Activated CD8-positive, alpha-beta T cell treated with anti-CD3 and anti-CD28 coated beads, Interleukin-2, amount 10 ng/mL, durations not matched to agents 7 days and 5 days (primary cell): ENCODE measurements around the gene PPP3CB. TPM values are rescaled to one million over a fixed set of nuclear protein-coding genes. Genes with fewer than 3 reads are reported as not detected.

Source experiments
- ATAC-seq: fragments of 150-1000 bp; cut with Tn5 transposase; one replicate; pipeline ENCODE4 v1.10.0; 2021; ENCODE audit warnings: moderate library complexity
- CTCF ChIA-PET: fragments of 350-600 bp; sonication (Branson Sonifier 250); formaldehyde crosslinking; loops from one replicate; lab custom pipeline; 2021; ENCODE audit warnings: antibody characterized with exemption; lab: Charles Lee
- POLR2A ChIA-PET: fragments of 350-600 bp; sonication (Branson Sonifier 250); formaldehyde crosslinking; loops from one replicate; lab custom pipeline; 2021; ENCODE audit warnings: antibody characterized with exemption; lab: Charles Lee
- DNase-seq: peaks from one replicate; pipeline ENCODE4 v3.0.0-alpha.2; 2020
- H3K27ac Mint-ChIP-seq: one replicate; pipeline ENCODE4 v1.8.0; 2021; ENCODE audit warnings: mild to moderate bottlenecking, mixed read lengths
- H3K27me3 Mint-ChIP-seq: one replicate; pipeline ENCODE4 v1.8.0; 2021; ENCODE audit warnings: low read depth, mixed read lengths
- H3K36me3 Mint-ChIP-seq: one replicate; pipeline ENCODE4 v1.8.0; 2021; ENCODE audit warnings: low read depth, mixed read lengths
- H3K4me1 Mint-ChIP-seq: one replicate; pipeline ENCODE4 v1.8.0; 2021; ENCODE audit warnings: low read depth, mixed read lengths
- H3K4me3 Mint-ChIP-seq: one replicate; pipeline ENCODE4 v1.8.0; 2021; ENCODE audit warnings: mild to moderate bottlenecking, mixed read lengths
- H3K9me3 Mint-ChIP-seq: one replicate; pipeline ENCODE4 v1.8.0; 2022; ENCODE audit warnings: mixed read lengths; ENCODE audit not compliant: insufficient read depth
- total RNA-seq, 2 experiments: library from RNA; stranded (reverse); gene quantifications; one replicate each; pipeline ENCODE4 v1.2.3, GENCODE V29; 2021

Gene PPP3CB
- 10 to 100 TPM; 38.9 to 41.3 TPM for total RNA-seq

DNA sequence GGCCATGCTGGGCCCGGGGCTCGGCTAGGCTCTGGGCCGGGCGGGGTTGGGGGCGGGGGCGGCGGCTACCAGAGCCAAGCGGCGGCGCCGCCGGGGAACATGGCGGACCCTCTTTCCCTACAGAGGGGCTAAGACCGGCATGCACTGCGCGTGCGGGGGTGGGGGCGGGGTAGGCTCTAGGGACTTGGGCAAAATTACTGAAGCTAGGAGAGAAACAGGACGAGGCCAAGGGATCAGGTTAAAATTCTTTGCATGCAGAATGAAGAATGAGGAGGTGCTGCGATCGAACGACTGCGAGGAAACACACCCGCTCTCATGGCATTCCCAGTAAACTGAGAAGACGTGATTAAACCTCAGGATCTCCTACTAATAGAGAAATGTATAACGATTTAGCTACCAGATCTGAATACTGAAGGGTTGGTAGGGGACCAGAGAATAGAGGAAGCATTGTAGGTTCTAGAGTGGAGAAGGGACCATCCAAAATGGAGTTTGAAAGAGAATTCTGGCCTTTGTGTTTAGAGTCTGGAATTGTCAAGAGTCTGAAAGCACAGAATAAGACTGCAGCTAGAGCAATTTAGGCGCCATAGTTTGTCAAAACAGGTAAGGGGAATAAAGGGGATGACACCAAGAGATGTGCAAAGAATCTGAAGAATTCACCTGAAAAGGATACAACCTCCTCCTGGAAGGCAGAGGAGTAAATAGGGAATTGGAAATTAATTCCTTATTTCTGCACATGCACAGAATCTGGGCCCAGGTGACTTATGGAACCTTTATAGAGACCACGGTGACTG is at the start of gene PPP3CB:
TSS of gene PPP3CB (minus strand) at position 141 of the 791 bp plus-strand sequence. CDS start at position 6, 135 bp downstream.
- no peaks in the 10 kb centered on the region for H3K9me3 Mint-ChIP-seq

DNA sequence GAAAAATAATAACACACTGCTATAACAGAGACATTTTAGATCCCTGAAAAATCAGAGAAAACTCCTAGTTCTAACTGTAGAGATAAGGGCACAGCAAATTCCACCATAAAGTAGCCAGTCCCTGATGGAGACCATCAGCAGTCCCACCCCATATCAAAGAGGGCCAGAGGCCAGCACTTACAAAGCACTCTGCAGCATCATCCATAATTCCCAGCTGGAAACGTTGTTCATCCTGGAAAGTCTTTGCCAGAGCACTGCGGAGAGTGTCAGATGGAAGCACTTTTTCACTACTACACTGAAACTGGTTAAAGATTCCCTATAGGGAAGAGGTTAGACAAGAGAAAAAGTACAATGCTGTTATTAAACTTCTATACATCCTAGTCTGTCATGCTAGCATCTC is 49.5 kb upstream of the PPP3CB start:
- no peaks in the 10 kb centered on the region for H3K4me1 Mint-ChIP-seq
- ChIA-PET POLR2A (no interaction called here), CTCF (interaction anchor here (0.9 to 1.0 kb wide), 2 partner anchors 78 to 99 kb away, joined by 3 read pairs; no protein-coding TSS in a partner anchor)
- H3K36me3 Mint-ChIP-seq: no peaks in the 10 kb centered on the region
- no peaks in the 10 kb centered on the region for H3K9me3 Mint-ChIP-seq
- no peak overlapping the region for H3K4me3 Mint-ChIP-seq
- no peaks in the 10 kb centered on the region for H3K27me3 Mint-ChIP-seq
- DNase-seq: no peak
- H3K27ac Mint-ChIP-seq: no peak overlapping the region
- ATAC-seq: no peak

More for the DNA sequence above, at the start of gene PPP3CB:
- Mint-ChIP-seq H3K27me3 (no peaks in the 10 kb centered on the region), H3K4me1 (peaks cover 50% of the 10 kb centered on the region), H3K36me3 (peaks cover 34% of the 10 kb centered on the region), H3K4me3 (peak within 1 kb of the TSS; percentile 94), H3K27ac (peak within 1 kb of the TSS; percentile 96)
- CTCF ChIA-PET: interaction anchor here (1.1 to 1.6 kb wide), 4 partner anchors 34 to 249 kb away, joined by 3 to 9 read pairs (median 4); partner anchors contain the start of gene DNAJC9
- ATAC-seq: peak; percentile 85
- peak; percentile 95 for DNase-seq
- POLR2A ChIA-PET: interaction anchor here (0.6 to 3.5 kb wide), 13 partner anchors 11 to 249 kb away, joined by 3 to 16 read pairs (median 7); partner anchors contain the start of genes ANXA7, CFAP70, DNAJC9 and MRPS16

DNA sequence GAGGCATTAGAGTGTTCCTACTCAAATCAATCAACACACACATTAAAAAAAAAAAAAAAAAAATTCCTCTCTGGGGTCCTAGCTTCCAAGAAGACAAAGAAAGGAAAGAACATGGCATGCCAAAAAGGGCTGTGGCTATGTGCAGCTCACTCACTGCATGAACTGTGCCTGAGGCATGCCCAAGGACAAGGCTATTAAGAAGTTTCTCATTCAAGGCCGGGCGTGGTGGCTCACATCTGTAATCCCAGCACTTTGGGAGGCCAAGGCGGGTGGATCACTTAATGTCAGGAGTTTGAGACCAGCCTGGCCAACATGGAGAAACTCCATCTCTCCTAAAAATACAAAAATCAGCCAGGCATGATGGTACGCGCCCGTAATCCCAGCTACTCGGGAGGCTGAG is 41.9 kb upstream of the PPP3CB start:
- ChIA-PET CTCF (interaction anchor here (1.5 to 2.4 kb wide), 2 partner anchors 8 to 106 kb away, joined by 9 to 17 read pairs; no protein-coding TSS in a partner anchor), POLR2A (no interaction called here)
- no peaks in the 10 kb centered on the region for H3K27me3 Mint-ChIP-seq
- ATAC-seq (peak; percentile 23), DNase-seq (no peak)
- H3K4me1 Mint-ChIP-seq: peaks cover 15% of the 10 kb centered on the region
- no peaks in the 10 kb centered on the region for H3K36me3 Mint-ChIP-seq
- H3K4me3 Mint-ChIP-seq: no peak overlapping the region
- no peak overlapping the region for H3K27ac Mint-ChIP-seq
- no peaks in the 10 kb centered on the region for H3K9me3 Mint-ChIP-seq

DNA sequence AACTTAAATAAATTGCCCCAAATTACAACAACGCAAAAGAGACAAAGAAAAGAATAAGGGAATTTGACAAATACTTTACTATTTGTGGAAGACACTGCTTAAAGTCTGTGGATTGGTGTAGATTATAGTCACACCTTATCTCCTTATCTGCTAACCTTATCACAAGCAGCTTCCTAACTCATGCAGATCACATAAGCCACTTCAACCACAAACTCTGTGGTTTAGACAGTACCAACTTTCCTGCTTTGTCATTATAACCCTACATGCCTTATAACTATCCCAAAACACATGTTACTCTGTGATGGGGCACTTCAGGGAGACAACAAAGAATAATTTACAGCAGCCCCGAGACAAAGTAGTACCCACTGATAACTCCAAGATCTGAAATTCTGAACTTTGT is 41.5 kb upstream of the PPP3CB start:
- no peak overlapping the region for H3K4me3 Mint-ChIP-seq
- no peaks in the 10 kb centered on the region for H3K27me3 Mint-ChIP-seq
- peak; percentile 84 for ATAC-seq
- CTCF ChIA-PET: interaction anchor here (0.7 to 2.4 kb wide), 3 partner anchors 8 to 107 kb away, joined by 4 to 17 read pairs (median 9); no protein-coding TSS in a partner anchor
- H3K4me1 Mint-ChIP-seq: peaks cover 15% of the 10 kb centered on the region
- no peak overlapping the region for H3K27ac Mint-ChIP-seq
- no peak for DNase-seq
- POLR2A ChIA-PET: no interaction called here
- H3K9me3 Mint-ChIP-seq: no peaks in the 10 kb centered on the region
- H3K36me3 Mint-ChIP-seq: no peaks in the 10 kb centered on the region

DNA sequence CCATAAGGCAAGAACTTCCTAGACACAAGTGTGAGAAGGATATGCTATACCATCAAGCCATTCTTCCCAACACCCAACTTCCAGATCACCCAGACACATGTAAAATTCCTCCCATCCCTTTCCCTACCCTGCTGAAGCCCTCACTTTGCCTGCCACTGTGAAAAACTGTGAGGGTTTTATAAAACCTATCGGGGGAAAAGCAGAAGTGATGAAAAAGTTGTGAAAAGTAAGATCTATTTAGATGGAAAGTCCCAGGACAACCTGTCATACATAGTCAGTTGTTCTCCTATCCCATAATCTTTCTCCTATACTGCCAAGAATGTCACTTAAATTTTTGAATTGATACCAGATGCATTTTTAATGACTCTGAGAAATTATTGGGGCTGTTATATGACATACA is 39.0 kb upstream of the PPP3CB start:
- ChIA-PET POLR2A (no interaction called here), CTCF (interaction anchor here (3.3 kb wide), 1 partner anchor 110 kb away, joined by 21 read pairs; no protein-coding TSS in a partner anchor)
- no peaks in the 10 kb centered on the region for H3K9me3 Mint-ChIP-seq
- H3K27ac Mint-ChIP-seq: no peak overlapping the region
- H3K4me3 Mint-ChIP-seq: no peak overlapping the region
- no peak for ATAC-seq
- H3K4me1 Mint-ChIP-seq: peaks cover 15% of the 10 kb centered on the region
- DNase-seq: no peak
- no peaks in the 10 kb centered on the region for H3K27me3 Mint-ChIP-seq
- H3K36me3 Mint-ChIP-seq: no peaks in the 10 kb centered on the region

DNA sequence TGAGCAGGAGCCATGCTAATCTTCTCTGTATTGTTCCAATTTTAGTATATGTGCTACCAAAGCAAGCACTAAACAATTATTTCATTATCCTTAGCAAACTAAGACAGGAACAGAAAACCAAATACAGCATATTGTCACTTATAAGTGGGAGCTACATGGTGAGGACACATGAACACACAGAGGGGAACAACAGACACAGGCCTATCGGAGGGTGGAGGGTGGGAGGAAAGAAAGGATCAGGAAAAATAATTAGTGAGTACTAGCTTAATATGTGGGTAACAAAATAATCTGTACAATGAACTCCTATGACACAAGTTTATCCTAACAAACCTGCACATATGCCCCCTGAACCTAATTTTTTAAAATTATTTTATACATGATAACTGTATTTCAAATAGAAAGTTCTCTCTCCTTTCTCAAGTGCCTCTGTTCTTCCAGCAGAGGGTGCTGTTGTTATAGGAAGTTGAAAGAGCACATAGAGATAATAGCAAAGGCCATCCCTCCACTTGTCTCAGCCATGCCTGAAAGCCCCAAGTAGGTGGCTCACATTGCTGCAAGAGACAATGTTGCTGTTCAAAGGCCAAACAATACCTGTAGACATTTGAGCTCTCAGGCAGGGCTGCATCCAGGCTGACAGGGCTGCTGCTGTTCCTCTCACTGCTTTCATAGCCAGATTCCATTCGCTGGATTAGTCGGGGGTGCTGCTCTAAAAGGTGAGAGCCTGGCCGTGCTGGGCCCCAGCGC is 33.4 kb upstream of the PPP3CB start:
- no peaks in the 10 kb centered on the region for H3K4me1 Mint-ChIP-seq
- POLR2A ChIA-PET: interaction anchor here (1.5 kb wide), 1 partner anchor 115 kb away, joined by 6 read pairs; no protein-coding TSS in a partner anchor

DNA sequence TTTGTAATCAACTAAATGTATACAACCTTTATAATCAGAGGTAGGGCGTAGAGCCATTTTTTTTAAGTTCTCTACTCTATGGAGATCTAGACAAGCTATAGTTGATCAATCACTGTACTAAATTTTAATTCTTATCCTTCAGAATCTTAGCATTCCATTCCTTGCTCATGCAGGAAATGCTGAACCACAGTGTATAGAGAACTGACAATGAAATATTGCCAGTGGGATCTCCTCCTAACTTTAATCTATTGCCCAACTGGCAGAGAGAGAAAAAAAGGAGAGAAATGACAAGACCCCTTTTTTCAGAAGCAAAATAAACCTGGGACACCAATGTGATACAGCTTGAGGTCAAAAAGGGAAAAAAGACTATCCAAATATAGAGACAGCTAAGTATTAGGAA is 26.4 kb upstream of the PPP3CB start:
- ATAC-seq (no peak), DNase-seq (no peak)
- H3K27ac Mint-ChIP-seq: no peak overlapping the region
- H3K36me3 Mint-ChIP-seq: no peaks in the 10 kb centered on the region
- no peaks in the 10 kb centered on the region for H3K27me3 Mint-ChIP-seq
- H3K4me1 Mint-ChIP-seq: no peaks in the 10 kb centered on the region
- no peak overlapping the region for H3K4me3 Mint-ChIP-seq
- ChIA-PET POLR2A (interaction anchor here (1.2 kb wide), 1 partner anchor 120 kb away, joined by 3 read pairs; no protein-coding TSS in a partner anchor), CTCF (interaction anchor here (5.0 kb wide), 1 partner anchor 122 kb away, joined by 25 read pairs; no protein-coding TSS in a partner anchor)
- H3K9me3 Mint-ChIP-seq: no peaks in the 10 kb centered on the region

More for the DNA sequence above, 33.4 kb upstream of the PPP3CB start:
- Mint-ChIP-seq H3K27me3 (no peaks in the 10 kb centered on the region), H3K27ac (no peak overlapping the region), H3K36me3 (no peaks in the 10 kb centered on the region), H3K4me3 (no peak overlapping the region), H3K9me3 (no peaks in the 10 kb centered on the region)
- CTCF ChIA-PET: interaction anchor here (0.5 to 5.3 kb wide), 31 partner anchors 9 to 420 kb away, joined by 3 to 152 read pairs (median 4); partner anchors contain the start of genes MYOZ1 and USP54
- ATAC-seq: peak; percentile 96
- peak; percentile 73 for DNase-seq

DNA sequence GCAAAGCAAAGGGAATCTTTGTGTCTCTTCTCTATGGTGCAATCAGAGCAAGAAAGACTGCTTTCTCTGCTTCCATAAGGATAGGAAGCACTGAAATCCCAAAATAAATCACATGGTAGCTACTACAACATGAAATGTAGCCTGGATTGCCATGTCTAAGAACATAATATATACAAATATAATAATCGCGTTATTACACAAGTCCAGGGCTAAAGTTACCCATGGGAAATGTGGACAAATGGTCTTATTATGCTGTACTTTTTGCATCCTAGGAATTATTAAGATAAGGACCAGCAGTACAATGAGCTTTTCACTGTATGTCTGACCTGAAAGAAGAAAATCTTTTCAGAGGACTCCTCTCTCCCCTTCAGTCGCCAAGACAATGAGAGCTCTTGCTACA is 23.5 kb upstream of the PPP3CB start:
- Mint-ChIP-seq H3K9me3 (no peaks in the 10 kb centered on the region), H3K4me3 (no peak overlapping the region), H3K27ac (no peak overlapping the region), H3K36me3 (no peaks in the 10 kb centered on the region), H3K4me1 (no peaks in the 10 kb centered on the region), H3K27me3 (no peaks in the 10 kb centered on the region)
- DNase-seq (no peak), ATAC-seq (no peak)
- CTCF ChIA-PET: interaction anchor here (5.0 to 5.5 kb wide), 2 partner anchors 10 to 125 kb away, joined by 24 to 25 read pairs; no protein-coding TSS in a partner anchor
- POLR2A ChIA-PET: no interaction called here

DNA sequence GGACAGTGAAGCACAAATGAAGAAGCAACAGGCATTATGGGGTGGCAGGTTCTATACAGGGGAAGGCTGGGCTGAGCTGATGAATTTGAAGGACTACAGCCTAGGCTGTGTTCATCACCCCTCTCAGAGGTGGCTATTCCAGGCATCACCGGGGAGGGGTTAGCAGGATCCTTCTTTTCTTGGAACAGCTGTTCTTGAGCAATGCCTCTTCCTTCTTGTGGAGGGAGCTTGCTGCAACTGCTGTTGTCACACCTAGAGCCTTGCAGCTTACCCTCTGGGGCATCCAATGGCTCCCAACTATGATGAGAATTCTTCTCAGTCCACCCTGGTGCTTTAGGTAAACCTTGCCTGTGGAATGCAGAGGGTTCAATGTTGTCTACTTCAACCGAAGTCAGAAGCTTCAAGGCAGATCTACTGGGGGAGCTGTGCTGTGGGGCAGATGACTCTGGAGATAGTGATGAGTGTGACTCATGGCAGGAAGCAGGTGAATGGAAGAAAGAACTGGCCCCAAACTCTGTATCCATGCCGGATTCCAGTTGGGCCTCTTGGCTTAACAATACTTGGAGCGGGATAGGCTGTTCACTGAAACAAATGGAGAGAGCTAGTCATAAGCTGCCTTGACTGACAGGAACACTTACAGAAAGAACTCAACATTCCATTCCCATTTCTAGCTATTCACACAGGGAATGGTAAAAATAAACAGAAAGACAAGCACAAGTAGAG is 21.5 kb upstream of the PPP3CB start:
- DNase-seq: no peak
- Mint-ChIP-seq H3K27me3 (no peaks in the 10 kb centered on the region), H3K9me3 (no peaks in the 10 kb centered on the region), H3K4me3 (no peak overlapping the region), H3K27ac (no peak overlapping the region), H3K4me1 (no peaks in the 10 kb centered on the region), H3K36me3 (no peaks in the 10 kb centered on the region)
- no peak for ATAC-seq
- ChIA-PET POLR2A (no interaction called here), CTCF (interaction anchor here (2.0 to 5.5 kb wide), 2 partner anchors 12 to 127 kb away, joined by 8 to 24 read pairs; no protein-coding TSS in a partner anchor)

DNA sequence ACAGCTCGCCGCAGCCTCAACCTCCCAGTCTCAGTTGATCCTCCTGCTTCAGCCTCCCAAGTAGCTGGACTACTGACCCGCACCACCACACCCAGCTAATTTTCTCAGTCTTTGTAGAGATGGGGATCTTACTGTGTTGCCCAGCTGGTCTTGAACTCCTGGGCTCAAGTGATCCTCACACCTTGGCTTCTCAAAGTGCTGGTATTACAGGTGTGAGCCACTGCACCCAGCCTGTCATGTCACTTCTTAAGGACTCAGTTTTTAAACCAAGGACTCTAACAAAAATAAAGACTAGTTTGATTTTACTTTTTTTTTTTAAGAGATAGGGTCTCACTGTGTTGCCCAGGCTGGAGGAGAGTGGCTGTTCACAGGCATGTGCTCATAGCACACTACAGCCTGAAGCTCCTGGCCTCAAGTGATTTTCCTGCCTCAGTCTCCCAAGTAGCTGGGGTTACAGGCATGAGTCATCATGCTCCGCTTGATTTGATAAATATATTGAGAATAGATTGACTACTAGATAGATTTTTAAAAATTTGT is 16.5 kb upstream of the PPP3CB start:
- Mint-ChIP-seq H3K36me3 (no peaks in the 10 kb centered on the region), H3K27me3 (no peaks in the 10 kb centered on the region), H3K4me3 (no peak overlapping the region), H3K9me3 (no peaks in the 10 kb centered on the region), H3K4me1 (peaks cover 4% of the 10 kb centered on the region), H3K27ac (no peak overlapping the region)
- DNase-seq: no peak
- no peak for ATAC-seq
- ChIA-PET CTCF (interaction anchor here (1.0 kb wide), 1 partner anchor 133 kb away, joined by 3 read pairs; no protein-coding TSS in a partner anchor), POLR2A (interaction anchor here (0.6 kb wide), 1 partner anchor 24 kb away, joined by 3 read pairs; no protein-coding TSS in a partner anchor)
